A549 treated with Mapracorat at 1 μM for 4 hours (cell line): Measurements from ENCODE around the gene HS3ST5. TPM values are rescaled to one million over a fixed set of nuclear protein-coding genes. Genes with fewer than 3 reads are reported as not detected.

ENCODE experiments used
- total RNA-seq: library from RNA; stranded (reverse); fragments of 200-300 nt; extraction: Qiagen RNA extraction; gene quantifications from 5 replicates; pipeline ENCODE4 v1.2.3, GENCODE V29; 2022

Gene HS3ST5
- total RNA-seq: not detected in 5 replicates

GRCh38 chr6:114342826-114343781 lies at the start of gene HS3ST5:
Gene HS3ST5, minus strand, starts transcription at chr6:114343023. Its CDS starts 280,178 bp downstream, at chr6:114062845.

